ENCODE results near the gene CARD11.
"Not testable (repeated sequence)": the region's sequence is repeated elsewhere in the genome, so short reads cannot be mapped to it uniquely, and the experiment has no call there.

Gene CARD11

DNA sequence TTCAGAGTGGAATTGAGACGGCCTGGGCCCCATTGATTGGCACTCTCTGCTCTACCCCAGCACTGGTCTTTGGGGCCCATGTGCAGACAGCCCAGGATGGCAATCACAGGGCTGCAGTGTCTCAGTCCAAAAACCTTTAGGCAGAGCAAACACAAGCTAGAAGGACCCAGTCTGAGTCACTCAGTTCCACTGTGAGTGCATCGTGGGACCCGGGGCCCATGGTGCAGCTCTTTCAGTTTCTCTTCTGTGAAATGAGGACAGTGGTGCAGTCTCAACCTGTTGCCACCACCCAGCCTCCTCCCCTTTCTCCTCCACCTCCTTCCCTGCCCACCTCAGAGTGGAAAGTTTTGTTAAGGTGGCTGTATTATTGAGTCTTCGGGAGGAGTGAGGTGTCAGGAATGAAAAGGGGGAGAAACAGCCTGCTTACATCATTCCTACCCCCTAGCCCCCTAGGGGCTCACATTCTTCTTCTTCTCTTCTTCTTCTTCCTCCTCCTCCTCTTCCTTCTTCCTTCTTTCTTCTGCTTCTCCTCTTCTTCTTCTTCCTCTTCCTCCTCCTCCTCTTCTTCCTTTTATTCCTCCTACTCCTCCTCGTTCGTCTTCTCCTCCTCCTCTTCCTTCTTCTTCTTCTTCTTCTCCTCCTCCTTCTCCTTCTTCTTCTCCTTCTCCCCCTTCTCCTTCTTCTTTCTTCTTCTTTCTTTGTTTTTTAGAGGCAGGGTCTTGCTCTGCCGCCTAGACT lies 19.5 kb upstream of the CARD11 start:
- peak; percentile 90 for DNase-seq

DNA sequence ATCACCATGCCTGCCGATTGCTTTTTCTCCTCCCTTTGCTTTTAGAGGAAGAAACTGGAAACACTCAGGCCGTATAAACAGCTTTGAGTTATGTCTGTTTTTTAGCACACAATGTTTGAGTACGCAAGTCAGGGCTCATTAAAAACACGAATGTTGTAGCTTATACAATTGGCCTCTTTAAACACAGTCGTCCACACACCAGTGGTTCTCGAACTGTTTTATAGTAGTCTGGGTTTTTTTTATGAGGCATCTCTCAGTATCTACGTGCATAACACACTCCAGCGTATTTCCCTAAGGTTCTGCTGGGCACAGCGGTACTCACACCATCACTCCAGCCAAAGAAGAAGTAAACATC lies 13.4 kb upstream of the CARD11 start:
- no peak for DNase-seq

DNA sequence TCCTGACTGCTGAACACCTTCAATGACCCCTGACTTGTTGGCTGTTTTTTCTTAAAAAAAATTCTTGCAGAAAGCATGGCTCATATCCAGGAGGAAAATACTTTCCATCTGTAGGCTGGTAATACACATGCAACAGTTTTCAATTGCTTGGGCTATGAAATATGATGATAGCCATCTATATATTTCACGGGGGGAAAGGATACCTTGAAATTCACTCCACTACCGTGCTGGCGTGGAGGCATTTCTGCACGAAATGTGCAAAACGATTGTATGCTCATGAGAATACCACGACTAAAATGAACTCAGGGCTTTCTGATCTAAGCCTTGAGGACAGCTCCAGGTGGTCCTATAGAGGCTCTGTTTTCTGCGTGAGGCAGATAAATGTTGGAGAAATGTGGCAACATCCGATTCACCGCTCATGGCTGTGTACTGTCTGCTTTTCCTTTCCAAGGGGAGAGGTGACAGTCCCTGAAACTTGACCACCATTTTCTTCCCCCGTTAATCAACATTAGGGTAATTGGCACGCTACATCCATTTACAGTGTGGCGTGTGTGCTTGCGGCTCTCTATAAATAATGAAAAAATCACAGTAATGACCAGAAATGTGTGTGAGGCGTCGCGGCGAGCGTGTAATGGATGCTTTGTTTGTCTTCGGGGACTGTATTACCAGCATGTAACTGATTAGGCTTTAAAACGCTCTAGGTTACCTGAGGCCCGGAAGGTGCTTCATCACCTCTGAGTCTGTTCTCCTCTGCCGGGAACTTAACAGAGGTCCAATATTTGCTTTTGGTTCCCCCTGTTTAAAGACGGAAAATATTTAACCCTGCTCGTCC lies 12.8 kb upstream of the CARD11 start:
- no peak for DNase-seq

DNA sequence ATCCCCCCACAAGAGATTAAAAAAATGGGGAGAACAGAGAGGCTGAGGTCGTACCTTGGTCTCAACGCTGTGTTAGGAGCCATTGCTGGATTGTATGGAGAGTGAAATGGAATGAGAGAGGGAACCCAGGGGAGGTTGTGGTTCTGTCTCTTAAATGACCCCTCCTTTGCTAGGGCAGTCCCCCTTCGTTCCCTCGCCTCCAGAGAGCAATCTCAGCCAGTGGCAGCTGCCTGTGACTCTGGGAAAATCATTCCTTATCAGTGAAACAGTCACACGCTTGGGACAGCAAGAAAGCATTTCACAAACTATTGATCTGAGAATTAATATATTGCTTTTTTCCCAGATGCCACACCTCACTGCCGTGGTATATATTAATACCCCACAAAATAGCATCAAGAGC lies 12.0 kb upstream of the CARD11 start:
- no peak for DNase-seq

DNA sequence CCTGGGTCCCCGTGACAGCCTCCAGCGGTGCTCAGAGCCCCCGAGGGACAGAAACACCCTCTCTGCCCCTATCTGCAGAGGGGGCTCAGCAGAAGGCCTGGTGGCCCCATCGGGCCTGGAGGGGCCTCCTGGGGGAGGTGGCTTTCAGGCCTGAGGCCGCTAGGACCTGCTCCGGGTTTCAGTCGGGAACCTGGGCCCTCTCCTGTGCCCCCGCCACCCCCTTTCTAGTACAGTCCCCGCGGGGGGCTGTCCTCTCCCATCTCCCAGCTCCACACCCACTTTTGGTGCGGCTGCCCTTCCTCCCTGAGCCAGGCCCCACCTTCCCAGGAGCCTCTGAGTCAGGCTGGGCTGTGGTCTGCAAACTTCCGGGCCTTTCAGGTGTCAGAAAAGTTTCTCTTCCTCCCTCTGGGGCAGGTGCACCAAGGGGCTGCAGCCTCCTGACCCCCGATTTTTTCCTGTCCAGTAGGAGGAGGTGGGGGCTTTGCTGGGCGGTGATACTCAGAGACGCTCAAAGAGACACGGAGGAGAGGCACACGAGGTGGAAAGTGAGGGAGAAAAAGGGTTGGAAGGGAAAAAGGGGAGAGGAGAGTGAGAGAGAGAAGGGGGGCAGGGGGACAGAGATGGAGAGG lies 692 bp downstream of the CARD11 start:
- peak; percentile 84 for DNase-seq

DNA sequence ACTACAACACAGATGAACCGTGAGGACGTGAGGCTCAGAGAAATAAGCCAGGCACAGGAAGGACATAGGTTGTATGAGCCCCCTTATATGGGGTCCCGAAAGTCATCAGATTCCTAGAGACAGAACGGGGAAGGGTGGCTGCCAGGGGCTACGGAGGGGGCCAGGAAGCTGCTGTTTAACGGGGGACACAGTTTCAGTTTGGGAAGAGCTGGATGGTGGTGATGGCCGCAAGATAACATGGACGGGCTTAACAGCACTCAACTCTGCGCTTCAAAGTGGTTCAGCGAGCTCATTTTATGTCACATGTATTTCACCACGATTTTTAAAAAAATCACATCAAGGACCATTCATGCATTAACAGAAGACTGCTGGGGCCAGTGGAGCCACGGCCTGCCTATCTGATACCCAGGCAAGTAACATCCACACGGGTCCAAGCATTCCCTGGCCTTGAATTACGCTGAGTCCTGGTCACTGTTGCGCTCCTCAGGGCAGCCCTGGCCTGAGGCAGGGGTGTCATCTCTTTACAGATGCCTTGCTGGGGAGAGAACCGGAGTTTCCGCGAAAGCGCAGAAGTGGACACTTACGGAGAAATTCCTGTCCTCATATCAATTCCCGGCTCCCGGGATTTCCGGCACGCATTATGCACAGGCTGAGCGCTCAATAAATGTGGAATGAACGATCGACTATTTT lies 1.5 kb downstream of the CARD11 start:
- DNase-seq: no peak

DNA sequence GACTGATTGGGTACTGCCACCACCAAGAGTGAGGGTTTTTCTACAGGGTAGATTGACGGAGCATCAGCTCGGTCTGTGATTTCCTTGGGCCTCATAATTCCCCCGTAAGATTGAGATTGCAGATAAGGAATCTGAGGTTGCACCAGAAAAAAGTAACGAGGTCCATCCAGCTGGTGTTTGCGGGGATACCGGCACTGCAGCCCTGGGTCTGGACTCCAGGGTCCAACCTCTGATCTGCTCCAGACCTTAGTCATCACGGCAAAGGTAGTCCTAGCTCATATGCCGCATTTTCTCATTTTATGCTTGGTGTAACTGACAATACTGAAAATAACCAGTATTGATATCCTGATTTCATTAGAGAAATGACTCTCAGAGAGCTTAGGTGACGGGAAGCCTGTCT lies 3.9 kb downstream of the CARD11 start:
- no peak for DNase-seq

DNA sequence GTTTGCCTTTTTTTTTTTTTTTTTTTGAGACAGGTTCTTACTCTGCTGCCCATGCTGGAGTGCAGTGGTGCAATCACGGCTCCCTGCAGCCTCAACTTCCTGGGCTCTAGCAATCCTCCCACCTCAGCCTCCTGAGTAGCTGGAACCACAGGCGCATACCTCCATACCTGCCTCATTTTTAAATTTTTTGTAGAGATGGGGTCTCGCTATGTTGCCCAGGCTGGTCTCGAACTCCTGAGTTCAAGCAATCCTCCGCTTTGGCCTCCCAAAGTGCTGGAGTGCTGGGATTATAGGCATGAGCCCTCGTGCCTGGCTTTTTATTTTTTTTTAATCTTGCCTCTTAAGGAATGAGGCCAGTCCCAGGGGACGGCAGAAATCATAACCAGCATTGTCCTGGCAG lies 5.7 kb downstream of the CARD11 start:
- not testable (repeated sequence) for DNase-seq

DNA sequence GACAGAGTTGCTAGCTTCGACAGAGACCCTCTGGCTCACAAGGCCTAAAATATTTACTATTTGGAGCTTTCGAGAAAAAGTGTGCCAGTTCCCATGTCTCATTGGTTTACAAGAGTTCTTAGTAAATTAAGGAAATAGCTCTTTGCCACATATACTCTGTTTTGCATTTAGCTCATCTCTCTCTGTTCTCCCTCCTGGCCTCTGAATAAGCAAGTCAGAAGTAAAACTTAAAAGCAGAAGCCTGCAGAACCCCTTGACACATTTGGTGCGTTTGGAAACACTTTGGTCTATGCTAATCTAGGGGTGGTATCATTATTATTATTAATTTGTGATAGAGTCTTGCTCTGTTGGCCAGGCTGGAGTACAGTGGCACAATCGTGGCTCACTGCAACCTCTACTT lies 6.4 kb downstream of the CARD11 start:
- no peak for DNase-seq

DNA sequence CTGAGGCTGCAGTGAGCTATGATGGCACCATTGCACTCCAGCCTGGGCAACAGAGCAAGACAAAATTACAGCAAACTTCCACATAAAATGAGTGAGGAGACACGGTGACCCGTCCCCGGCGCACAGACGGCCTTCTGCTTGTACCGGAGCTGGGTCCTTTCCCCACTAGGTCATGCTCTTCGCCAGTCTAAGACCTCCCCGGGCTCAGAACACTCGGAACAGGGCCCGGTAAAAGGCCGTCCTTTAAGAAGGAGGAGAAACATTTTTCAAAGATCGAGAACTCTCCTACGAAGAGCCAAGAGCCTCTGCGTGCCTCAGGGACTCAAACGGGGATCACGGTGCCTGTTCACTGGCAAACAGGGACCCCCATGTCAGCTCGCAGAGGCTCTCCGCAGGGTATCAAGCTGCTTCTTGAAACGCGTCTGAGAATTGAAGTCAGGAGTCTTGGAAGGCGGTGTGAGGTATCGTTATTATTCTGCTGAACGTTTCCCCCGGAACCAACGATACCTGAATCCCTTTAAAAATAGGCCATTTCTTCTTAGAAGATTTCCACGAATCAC lies 9.0 kb downstream of the CARD11 start:
- DNase-seq: no peak

DNA sequence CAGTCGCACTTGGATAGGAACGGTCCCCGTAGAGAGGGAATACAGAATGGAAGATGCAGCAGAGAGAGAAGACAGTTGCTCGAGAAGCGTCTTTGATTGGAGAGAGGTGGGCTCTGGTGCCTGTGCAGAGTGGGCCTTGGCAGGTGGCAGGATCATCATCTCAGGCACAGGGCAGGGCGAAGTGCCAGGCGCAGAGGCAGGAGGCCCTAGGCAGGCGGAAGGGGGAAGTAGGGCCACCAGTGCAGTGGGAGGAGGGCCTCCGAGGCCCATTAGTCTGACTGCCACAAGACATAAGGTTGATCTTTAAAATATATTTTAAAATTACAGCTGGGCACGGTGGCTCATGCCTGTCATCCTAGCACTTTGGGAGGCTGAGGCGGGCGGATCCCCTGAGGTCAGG lies 10.1 kb downstream of the CARD11 start:
- no peak for DNase-seq

DNA sequence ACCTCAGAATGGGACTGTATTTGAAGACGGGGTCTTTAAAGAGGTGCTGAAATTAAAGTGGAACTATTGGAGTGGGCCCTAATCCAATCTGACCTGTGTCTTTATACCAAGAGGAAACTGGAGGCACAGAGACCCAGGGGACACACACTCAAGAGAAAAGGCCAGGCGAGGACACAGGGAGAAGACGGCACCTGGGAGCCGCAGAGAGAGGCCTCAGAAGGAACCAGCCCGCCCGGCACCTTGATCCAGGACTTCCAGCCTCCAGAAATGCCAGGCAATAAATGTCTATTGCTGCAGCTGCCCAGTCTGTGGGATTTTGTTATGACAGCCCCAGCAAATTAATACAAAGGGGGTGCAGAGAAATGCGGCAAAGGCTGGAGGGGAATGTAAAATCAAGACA lies 10.5 kb downstream of the CARD11 start:
- no peak for DNase-seq

DNA sequence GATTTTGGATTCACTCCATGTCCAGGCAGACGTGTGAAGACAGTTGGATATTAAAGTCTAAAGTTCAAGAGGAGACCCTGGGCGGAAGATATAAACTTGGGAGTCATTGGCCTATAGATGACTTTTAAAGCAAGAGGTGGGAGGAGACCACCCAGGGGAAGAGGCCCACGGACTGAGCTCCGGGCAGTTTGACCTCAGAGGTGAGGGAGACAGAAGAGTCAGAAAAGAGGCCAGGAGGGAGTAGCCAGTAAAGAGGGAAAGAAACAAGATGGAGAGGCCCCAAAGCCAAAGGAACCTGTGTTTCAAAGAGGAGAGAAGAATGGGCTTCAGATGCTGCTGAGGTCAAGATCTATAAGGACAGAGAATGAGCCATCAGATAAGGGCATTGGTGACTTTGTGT lies 11.4 kb downstream of the CARD11 start:
- DNase-seq: no peak

DNA sequence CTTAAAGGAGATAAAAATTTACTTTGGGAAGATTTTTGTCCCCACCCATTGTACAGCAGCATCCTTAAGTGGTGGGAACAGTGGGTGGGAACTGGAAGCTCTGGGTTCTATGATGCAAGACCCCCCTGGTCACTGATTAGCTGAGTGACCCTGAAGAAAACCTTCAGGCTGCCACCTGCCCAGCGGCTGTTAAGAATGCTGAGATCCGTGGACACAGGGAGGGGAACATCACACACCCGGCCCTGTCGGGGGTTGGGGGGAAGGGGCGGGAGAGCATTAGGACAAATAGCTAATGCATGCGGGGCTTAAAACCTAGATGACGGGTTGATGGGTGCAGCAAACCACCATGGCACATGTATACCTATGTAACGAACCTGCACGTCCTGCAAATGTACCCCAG lies 14.5 kb downstream of the CARD11 start:
- DNase-seq: no peak

DNA sequence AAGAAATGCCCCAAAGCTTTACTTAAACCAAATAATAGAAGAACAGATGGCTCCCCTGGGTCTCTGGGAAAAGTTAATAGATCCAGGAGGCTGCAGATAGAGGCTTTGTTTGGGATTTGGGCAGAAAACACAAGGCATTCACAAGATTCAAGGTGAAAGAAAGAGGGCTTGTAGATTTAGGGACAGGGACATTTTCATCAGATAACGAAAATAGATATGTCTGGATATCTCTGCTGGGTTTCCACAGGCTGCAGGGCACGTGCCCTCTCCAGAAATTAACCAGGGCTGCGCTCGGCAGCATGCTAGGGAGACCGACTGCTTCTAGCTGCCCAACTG lies 14.9 kb downstream of the CARD11 start:
- DNase-seq: no peak

DNA sequence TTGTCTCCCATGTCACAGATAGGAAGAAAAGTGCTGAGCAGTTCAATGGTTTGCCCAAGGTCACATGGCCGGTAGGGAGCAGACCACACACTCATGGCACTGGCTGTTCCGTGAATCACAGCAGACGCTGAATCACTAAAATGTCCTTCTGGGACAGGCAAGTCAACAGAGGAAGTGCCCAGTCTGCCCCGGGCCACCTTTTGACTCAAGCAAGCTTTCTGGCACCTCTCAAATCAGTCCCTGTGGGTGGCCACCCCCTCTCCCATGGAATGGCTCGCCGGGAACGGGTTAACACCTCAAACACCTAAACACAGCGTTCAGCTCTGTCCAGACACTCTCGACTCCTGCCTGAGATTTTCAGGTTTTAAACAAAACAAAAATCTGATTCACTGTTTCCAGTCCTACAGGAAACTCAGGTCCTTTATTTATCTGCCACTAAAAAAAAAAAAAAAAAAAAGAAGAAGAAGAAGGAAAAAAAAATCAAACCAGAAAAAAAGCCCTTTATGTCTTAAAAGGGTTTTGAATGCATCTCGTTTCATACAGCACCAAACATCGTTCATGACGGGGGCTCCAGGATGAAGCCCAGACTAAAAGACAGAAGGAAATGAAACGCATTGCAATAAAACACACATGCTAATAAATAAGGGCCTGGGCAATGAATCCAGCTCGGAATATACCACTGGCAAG lies 15.5 kb downstream of the CARD11 start:
- DNase-seq: peak; percentile 79

DNA sequence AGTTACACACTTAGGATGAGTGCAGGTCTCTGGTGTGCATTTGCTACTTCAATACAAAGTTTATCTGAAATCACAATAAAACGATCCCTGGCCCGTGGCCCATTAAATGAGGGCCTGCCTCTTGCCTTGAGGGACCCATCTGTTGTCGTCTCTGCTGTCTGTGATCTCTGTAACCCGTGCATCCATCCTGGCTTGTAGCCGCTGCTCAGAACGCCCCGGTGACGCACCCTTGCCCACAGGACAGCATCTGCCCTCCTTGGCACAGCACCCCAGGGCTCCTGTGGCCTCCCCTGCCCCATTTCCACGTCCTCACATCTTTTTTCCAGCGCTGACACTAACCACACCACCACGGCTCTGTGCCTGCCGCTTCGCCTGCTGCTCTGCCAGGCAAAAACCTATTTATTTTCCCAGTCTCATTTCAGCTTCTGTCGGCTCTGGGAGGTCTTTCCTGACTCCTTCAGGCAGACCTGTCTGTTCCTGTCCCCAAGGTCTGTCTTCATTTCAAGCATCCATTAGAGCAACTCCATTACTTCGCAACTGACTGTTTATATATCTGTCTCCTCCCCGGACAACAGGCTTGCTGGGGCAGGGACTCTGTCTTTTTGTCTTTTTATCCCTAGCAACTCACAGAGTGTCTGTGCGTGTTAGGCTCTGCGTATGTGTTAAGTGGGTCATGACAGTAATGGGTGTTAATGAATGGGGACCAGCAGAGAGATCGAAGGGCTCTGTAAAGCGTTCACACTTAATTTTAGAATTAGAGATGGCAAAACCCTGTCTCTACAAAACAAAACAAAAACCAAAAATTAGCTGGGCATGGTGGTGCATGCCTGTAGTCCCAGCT lies 16.4 kb downstream of the CARD11 start:
- DNase-seq: no peak

DNA sequence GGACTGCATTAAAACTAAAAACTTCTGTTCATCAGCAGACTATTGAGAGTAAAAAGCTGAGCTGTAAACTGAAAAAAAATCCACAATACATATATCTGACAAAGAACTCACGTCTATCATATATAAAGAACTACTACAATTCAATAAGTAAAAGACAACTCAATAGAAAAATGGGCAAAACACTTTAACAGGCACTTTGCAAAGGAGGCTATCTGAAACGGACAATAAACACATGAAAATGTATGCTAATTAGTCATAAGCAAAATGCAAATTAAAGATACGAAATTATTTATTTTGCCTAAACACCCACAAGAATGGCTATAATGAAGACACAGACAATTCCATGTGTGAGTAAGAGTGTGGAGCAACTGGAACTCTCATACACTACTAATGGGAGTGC lies 18.1 kb downstream of the CARD11 start:
- DNase-seq: no peak

DNA sequence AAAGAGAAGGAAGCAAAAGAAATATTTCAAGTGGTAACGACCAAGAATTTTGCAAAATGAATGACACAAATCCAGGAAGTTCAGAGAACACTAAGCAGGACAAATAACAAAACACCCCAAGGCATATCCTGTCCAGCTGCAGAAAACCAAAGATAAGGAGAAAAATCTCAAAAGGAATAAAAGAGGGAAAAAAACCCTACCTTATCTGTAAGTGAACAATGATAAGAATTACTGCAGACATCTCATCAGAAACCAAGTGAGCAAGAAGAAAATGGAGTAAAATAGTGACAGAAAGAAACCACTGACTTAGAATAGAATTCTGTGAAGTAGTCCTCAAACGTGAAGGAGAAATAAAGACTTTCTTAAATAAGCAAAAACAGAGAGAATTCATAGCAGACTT lies 21.8 kb downstream of the CARD11 start:
- DNase-seq: no peak

DNA sequence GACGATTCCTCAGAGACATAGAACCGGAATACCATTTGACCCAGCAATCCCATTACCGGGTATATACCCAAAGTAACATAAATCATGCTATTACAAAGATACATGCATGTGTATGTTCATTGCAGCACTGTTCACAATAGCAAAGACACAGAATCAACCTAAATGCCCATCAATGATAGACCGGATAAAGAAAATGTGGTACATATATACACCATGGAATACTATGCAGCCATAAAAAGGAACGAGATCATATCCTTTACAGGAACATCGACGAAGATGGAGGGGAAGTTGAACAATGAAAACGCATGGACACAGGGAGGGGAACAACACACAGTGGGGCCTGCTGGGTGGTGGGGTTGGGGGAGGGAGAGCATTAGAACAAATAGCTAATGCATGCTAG lies 22.4 kb downstream of the CARD11 start:
- not testable (repeated sequence) for DNase-seq

DNA sequence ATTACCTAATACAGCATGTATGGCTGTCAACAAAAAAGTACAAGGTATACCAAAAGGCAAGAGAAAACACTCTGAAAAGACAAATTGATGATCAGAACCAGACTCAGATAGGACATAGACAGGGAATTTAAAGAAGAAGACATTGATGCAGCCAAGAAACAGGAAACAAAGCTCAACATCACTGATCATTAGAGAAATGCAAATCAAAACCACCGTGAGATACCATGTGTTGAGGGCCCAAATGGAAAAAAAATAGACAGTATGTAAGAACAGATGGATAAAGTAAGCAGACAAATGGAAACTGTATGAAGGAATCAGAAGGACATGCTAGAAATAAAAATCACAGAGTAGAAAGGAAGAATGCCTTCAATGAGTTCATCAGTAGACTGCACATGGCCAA lies 23.3 kb downstream of the CARD11 start:
- no peak for DNase-seq

DNA sequence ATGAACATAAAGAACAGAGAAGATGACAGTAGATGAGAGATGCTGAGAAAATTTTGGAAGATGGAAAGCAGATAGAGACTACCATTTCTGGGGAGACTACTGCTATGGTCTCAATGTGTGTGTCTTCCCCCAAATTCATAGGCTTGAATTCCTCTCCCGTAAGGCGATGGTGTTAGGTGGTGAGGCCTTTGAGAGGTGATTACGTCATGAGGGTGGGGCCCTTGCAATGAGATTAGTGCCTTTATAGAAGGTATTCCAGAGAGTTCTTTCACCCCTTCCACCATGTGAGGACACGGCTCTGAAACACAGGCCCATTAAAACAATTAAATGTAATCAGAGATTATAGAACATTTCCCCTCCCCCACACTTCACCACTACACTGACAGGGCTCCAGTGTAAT lies 23.9 kb downstream of the CARD11 start:
- no peak for DNase-seq
